NCI-H2029 (cell line): Measurements from ENCODE around the gene SLFN12L.
A peak's percentile ranks its signal among the peaks of the same experiment; 100 is the strongest.
"Not testable (repeated sequence)": the region's sequence is repeated elsewhere in the genome, so short reads cannot be mapped to it uniquely, and the experiment has no call there.

Source experiments
- DNase-seq: peaks from one replicate; lab custom pipeline; 2025; lab: John Stamatoyannopoulos, UW

SLFN12L gene

DNA sequence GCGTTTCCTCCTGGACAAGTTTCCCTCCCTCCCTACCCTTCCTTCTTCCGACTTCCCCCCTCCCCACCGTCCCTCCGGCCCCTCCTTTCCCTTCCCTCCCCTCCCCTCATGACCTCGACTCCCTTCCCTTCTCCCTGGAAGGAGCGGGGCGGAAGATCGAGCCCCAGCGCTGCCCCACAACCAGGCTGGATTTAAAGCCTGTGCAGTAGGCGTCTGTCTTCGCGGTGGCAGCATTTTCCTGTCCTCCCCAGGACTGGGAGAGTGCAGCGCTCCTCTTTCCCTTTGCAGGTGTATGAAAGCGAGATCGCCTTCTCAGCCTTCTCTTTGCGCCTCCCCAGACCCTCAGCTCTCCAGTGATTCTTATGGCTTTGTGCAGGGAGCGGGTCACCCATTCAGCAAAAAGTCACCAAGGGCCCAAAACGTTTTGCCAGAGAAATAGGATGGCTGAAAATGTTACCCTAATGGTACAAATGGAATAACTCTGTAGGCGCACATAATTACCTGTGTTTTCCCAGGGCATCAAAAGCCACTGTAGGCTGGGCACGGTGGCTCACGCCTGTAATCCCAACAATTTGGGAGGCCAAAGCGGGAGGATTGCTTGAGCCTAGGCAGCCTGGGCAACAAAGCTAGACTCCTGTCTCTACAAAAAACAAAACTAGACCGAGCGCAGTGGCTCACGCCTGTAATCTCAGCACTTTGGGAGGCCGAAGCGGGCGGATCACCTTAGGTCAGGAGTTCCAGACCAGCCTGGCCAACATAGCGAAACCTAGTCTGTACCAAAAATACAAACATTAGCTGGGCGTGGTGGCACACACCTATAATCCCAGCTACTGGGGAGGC lies 40.8 kb downstream of the SLFN12L start:
- no peak for DNase-seq

DNA sequence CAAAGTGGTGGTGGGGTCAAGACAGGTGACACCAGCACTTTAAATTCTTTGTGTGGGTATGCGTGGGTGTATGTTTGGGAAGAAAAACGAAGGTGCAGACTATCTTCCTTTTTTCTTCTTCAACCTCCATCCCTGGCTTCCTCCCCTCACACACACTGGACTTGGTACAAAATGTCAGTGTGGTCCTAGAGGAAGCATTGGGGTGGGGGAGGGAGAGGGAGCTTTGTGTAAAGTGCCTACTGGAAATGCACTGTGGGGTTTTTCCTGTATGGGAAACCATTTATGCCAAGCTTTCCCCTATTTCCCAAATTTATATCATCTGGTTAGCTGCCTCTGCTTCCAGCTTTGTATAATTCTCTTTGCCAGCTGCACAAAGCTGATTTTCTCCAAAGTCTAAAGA lies 44.4 kb downstream of the SLFN12L start:
- no peak for DNase-seq

DNA sequence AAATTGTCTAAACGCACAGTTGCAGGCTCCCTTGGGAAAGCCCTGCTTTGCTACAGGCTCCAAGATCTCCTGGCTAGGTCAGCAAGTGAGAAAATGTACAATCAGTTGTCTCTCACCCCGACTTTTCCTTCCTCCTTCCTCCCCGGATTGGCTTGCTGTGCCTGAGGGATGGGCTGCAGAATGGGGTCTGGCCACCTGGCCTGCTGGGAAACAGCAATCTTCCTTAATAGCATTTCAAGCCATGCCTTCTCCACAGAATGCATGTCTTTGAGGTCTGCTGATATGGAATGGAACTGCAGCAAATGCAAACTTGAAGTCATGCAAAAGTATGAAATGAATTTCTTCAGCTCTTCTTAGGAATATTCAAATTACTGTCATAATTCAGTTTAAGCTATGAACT lies 46.1 kb downstream of the SLFN12L start:
- no peak for DNase-seq

DNA sequence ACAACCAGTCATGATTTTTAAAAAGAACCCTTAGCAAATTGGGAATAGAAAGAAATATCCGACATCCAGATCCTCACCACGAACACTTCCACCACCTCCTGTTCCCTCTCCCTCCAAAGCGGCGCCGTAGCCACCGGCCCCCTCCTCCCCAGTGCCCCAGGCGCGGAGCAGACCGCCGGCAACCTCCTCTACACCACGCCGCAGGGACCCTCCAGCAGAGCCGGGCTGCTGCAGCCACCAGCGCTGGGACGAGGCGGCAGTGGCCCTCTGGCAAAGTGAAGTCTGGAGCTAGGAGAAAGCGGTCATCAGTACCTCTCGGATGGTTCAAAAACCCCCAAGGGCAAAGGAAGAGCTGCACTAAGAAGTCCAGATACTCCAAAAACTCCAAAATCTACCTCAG lies 47.5 kb downstream of the SLFN12L start:
- DNase-seq = no peak

DNA sequence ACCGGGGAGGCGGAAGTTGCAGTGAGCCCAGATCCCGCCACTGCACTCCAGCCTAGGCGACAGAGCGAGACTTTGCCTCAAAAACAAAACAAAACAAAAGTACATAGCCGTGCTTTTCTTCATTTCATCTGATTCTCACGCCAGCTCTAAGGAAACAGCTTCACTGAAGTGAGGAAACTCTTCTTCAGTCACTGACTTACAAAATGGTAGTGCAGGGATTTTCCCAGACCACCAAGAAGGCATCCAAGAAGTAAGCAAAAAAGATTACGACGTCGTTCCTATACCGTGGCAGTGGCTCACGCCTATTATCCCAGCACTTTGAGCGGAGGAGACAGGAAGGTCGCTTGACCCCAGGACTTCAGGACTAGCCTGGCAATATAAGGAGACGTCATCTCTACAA lies 48.5 kb downstream of the SLFN12L start:
- no peak for DNase-seq

DNA sequence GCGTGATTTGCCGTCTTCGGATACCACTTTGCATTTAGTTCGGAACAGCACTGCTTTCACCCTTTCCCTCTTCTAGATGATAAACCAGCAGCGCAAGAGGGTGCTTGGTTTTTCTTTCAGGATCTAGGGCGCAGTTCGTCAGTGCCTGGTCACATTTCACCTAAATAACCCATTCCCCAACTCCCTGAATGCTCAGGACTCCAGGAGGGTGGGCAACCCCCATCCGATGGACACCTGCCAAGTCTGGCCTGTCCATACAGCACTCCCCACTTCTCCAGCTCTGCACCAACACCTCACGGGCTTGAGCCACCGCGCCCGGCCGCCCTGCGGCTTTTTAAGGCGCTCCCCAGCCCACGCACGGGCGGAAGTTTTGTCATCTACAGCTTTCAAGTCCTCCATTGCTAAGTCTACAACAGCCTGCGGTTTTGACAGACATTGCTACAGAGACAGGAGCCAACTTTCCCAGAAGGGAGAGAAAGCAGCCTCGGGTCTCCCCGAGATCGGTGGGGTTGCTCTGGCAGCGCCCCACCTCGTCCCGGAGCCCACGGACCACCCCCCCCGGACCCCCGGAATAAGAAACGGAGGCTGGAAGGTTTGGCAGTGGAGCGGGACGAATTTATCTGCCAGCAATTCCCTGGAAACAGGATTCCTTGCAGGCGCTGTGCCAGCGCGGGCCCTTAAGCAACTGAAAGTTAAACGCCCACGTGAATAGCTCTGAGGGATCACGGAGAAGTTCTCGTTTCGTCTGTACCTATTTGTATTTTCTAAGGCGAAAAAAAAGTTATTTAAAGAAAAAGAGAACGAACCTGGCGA lies 50.4 kb downstream of the SLFN12L start:
- DNase-seq = no peak

DNA sequence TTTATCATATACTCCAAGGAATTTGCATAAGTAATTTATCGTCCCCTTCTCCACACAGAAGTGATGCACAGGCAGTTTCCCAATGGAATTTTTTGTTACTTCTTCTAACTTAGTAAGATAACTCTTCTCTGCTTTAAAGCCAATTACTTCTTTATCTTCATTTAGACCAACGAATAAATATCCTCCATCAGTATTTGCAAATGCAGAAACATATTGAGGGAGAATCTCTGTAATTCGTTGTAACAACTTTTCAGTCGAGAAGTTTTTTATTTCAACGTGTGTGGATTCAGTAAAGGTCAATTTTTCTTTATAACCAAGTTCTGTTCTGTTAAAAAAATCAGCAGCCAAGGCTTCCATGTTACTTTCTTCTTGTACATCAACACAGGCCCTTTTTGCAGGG lies 58.2 kb downstream of the SLFN12L start:
- DNase-seq = no peak

DNA sequence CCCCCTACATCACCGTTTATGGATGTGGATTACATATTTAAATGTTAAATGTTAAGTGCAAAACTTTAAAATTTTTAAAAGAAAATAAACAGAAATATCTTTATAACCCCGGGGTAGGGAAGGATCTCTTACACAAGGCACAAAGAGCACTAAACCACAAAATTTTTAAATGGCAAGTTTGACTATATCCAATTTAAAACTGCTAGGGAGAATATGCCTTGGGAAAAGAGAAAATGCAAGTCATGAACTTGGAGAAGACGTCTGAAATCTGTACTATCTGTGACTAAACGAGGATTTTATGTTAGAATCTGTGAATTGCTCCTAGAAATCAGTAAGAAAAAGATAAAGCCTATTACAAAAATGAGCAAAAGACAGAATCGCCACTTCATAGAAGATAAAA lies 60.2 kb downstream of the SLFN12L start:
- DNase-seq = no peak

DNA sequence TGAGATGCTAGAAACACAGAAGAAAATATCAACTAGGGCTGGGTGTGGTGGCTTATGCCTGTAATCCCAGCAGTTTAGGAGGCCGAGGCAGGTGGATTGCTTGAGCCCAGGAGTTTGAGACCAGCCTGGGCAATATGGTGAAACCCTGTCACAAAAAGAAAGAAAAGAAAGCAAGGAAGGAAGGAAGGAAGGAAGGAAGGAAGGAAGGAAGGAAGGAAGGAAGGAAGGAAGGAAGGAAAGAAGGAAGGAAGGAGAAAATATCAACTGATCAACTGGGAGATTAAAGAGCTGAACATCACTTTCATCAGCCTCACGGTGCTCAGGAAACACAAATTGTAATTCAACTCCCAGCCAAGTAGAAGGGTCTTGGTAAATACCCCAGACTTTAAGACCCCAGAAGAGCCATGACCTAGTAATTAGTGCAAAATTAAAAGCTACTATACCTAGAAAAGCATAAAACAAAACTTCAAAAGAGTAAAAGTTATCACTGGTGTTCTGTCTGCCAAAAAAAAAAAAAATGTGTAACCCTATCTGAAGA lies 61.1 kb downstream of the SLFN12L start:
- DNase-seq = no peak

DNA sequence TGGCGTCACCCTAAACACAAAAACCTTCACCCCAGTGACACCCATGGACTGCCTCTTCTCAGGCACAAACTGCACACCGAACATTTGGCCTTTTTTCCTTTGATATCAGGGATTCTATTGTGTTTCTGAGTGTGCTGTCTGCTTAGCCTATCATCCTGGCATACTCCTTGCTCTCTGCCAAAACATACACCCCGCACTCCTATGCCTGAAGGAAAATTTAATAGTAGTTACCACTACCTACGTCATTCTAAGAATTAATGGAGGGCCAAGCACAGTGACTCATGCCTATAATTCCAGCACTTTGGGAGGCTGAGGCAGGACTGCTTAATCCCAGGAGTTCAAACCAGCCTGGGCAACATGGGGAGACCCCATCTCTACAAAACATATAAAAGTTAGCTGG lies 69.0 kb downstream of the SLFN12L start:
- DNase-seq = no peak

DNA sequence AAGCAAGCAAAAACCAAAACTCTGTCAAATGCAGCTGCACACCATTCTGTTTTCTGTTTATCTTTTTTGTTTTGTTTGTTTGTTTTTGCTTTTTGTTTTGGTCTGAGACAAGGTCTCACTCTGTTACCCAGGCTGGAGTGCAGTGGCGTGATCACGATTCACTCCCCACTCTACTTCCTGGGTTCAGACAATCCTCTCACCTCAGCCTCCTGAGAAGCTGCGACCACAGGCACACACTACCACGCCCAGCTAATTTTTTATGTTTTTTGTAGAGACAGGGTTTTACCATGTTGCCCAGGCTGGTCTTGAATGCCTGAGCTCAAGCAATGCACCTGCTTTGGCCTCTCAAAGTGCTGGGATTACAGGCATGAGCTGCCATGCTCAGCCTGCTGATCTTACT lies 69.7 kb downstream of the SLFN12L start:
- no peak for DNase-seq

DNA sequence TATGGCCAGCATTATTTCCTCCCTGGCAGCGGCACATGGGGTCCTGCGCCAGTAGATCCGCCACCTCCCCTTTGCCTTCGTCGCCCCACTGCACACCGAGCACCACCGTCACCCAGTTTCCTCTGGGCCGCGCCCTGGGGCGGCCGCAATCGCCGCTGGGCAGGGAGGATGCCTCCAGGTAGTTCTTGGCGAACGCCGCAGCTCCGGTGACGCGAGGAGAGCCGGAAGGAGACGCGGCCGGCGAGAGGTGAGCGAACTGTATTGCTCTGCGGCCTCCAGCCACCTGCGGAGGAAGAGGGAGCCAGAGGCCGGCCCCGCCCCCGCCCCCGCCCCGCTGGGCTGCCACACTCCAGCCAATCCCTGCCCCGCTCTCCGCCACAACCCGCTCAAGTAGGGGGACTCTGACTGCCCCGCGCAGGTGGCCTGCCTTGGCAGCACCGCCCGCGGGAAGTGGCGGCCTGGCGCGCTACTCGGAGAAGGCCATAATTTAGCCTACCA lies 77.1 kb downstream of the SLFN12L start:
- DNase-seq = peak; percentile 5

DNA sequence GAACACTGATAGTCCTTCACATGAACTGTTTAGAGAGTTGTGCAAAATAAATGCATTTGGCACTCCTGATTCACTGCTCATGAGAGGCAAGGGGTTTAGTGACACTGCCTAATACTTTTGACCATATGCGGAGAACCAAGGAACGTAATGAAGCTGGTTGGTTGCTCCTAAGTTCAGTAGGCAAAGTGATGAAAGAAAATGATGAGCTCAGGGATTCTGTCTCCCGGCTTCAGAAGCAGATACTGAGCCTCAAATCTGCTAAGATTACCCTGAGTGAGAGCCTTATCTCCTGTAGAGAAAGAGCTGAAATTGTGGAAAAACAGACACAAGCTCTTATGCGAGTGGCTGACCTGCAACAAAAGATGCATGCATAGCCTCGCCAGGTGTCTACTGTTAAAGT lies 83.4 kb downstream of the SLFN12L start:
- DNase-seq = not testable (repeated sequence)

DNA sequence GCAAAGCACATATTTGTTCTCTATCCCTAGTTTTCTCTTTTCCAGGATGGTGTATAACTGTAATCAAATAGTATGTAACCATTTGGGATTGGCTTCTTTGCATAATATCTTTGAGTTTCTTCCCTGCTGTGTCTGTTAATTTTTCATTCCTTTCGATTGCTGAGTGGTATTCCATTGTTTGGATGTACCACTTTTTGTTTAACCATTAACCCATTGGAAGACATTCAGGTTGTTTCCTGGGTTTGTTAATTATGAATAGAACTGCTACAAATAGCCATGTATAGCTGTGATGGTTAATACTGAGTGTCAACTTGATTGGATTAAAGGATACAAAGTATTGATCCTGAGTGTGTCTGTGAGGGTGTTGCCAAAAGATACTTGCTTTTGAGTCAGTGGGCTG lies 84.3 kb downstream of the SLFN12L start:
- DNase-seq = no peak

DNA sequence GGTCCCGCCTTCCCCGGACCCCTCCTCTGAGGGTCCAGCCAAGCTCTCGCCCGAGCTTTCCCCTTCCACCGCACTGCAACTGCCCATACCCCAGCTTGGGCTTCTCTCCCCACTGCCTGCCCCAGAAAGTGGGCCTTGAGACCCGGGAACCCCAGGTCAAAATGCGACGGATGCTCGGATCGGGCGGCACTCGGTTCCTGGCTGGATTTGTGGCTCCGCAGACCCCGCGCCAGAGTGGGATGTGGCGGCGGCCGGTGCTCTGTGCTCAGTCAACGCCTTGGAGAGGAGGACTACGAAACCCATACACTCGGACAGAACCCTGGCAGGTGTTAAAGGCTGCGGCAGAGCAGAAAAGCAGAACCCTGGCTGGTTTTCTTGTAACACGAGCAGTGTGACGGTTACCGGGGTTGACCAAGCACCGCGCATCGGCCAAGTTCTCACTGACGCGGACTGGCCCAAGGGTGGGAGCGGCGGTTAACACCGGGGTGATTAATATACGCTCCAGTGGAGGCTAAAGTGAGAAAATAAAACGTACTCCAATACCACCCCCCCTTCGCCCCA lies 88.0 kb downstream of the SLFN12L start:
- DNase-seq = peak; percentile 21

DNA sequence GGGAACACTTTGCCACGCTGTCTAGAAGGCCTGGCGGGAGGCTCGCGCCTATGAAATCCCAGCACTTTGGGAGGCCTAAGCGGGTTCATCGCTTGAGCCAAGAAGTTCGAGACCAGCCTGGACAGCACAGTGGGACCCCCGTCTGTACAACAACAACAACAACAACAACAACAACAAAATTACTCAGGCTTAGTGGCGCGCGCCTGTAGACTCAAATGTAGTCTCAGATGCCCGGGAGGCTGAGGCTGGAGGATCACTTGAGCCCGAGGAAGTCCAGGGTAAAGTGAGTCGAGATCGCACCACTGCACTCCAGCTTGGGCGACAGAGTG lies 88.6 kb downstream of the SLFN12L start:
- no peak for DNase-seq

DNA sequence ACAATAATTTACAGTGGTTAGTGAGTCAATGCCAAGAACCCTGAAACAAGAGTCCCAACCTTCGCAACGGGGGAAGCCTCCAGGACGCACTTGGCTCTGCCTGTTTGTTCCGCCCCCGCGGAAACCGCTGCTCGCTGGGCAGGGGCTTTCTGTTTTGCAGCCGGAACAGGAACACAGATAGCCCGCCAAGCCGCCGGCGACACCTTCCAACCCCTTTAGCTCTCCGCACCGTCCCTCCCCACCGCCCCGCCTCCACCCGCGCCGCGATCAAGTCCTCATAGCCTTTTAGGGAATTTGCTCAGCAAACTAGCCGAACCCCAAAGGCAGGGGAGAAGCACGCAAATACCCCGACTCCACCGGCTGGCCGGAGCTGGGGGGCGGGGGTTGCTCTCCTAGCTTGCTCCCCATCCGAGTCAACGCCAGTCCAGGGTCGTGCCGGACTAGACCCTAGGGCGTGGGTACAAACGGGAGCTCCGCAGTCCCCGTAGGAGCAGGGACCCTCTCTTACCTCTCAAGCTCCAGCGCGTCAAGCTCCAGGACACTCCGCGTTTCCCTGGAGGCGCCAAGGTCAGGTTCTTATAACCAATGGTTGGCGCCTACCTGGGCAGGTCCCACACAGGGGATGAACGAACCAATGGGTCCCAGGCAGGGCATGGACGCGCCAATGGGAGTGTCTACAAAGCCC lies 89.1 kb downstream of the SLFN12L start, which contains the start of gene SLFN13:
Gene SLFN13, minus strand, starts transcription at position 553 of the 685 bp plus-strand sequence. CDS start 3,086 bp downstream, outside the sequence.
- DNase-seq = peak; percentile 93

DNA sequence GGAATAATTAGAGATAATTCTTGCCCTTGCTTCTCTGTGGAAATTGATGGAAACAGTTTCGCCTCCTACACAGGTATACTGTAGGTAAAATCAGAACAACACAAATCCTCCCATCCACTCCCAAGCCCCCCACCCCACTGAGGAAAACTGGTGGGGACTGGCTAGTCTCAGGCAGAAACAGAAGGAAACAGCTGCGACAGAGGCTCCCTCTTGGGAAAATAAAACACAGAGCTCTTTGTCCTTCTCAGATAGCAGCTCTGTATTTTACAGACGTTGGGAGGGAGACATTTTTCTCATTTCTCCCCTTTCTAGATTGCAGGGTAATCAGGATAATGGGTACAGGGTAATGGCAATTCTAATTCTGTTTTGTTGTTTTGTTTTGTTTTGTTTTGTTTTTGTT lies 90.0 kb downstream of the SLFN12L start:
- no peak for DNase-seq

DNA sequence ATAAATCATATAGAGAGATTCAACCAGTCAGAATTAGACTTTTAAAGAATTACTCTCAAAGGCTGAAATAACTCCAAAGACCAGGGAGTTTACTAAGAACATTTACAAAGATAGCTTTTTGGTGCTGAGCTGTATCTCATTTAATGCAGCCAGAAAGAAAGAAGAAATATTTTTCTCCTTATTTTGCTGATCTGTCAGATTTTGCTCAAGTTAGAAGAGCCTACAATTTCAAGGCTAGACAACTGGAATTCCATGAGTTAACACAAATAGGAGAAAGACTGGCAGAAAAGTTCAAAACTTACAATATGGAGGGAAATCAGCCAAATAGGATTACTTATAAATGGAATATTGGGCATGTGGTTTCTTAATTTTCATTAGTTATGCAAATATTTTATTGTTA lies 99.0 kb downstream of the SLFN12L start:
- no peak for DNase-seq

DNA sequence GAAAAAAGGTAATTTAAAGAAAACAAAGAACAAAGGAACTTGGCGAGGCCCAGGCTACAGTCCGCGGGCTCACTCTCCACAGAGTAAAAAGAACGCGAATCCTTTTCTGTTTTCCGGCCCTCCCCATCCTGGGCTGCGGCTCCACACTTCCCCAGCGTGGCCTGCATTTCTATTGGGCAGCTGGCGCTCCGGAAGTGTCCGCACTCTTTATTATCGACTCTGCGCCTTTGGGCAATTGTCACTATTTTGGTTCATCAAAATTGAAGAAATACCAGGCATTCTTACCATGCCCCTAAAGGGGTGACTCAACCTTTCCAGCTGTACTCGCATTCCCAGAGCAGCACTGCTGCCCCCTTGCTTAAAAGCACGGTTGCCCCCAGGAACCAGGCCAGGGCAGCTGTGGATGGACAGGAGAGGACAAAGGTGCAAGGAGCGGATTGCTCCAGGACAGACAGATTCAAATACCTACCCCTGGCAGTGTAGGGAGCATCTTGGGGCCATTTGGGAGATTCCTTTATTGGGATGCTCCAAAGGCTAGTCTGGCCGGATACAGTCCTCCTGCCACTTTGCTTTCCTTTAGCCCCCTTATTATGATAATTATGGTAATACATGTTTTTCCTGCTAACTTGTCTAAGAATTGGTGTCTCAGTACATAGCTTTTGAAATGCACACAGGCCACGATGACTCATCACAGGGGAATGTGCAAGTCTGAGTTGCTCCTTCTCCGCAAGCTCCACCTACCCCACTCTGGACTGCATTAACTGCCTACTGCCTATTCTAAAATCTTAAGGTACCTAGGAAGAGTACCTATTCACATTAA lies 104.2 kb downstream of the SLFN12L start:
- no peak for DNase-seq
